B cell (primary cell): Measurements from ENCODE around the gene GSDMA. TPM values are rescaled to one million over a fixed set of nuclear protein-coding genes. Genes with fewer than 3 reads are reported as not detected.
A peak's percentile ranks its signal among the peaks of the same experiment; 100 is the strongest.

Source experiments
- ATAC-seq: fragments of 200-7000 bp; cut with Tn5 transposase; one replicate; pipeline ENCODE4 v1.10.0; 2021; ENCODE audit warnings: low read depth, mild to moderate bottlenecking, moderate number of reproducible peaks, moderate library complexity
- CTCF ChIA-PET: fragments of 350-600 bp; sonication (Branson Sonifier 250); formaldehyde crosslinking; loops from one replicate; lab custom pipeline; 2021; ENCODE audit warnings: antibody characterized with exemption, inconsistent platforms; lab: Charles Lee
- POLR2A ChIA-PET: fragments of 350-600 bp; sonication (Branson Sonifier 250); formaldehyde crosslinking; loops from one replicate; lab custom pipeline; 2021; ENCODE audit warnings: antibody characterized with exemption; lab: Charles Lee
- DNase-seq: peaks from one replicate; pipeline ENCODE4 v3.0.0; 2013
- H2AFZ ChIP-seq: 2 replicates; pipeline ENCODE4 v1.6.1; 2012; ENCODE audit warnings: mild to moderate bottlenecking, low read depth, low read length; ENCODE audit not compliant: insufficient read depth, poor library complexity, severe bottlenecking
- H3K27ac ChIP-seq, 2 donors: 1 replicate in 1 of 2; 2 replicates in 1 of 2; pipeline ENCODE4 v1.5.1; 2012 to 2013; ENCODE audit warnings: low read length in 2 of 2, mild to moderate bottlenecking in 2 of 2, moderate library complexity in 1 of 2
- H3K27me3 ChIP-seq, 4 experiments: fragments of 200-600 bp in 1 of 4; sonication (generic) in 1 of 4; replicated peaks in 1 of 4; 1 replicate in 2 of 4; 2 replicates in 2 of 4; pipeline versions ENCODE4 v1.6.1 to v1.7.0; 2013 to 2016; ENCODE audit warnings: low read length in 3 of 4, mild to moderate bottlenecking in 2 of 4, mixed read lengths in 1 of 4, moderate library complexity in 1 of 4; ENCODE audit not compliant: insufficient read depth in 4 of 4, control insufficient read depth in 3 of 4; ENCODE audit errors: control extremely low read depth in 1 of 4
- H3K36me3 ChIP-seq, 2 experiments: replicated peaks in 1 of 2; 1 replicate in 1 of 2; 2 replicates in 1 of 2; pipeline versions ENCODE4 v1.6.1 to v1.7.1; 2013; ENCODE audit warnings: low read length in 1 of 2; ENCODE audit not compliant: insufficient read depth in 2 of 2, control insufficient read depth in 1 of 2; ENCODE audit errors: control extremely low read depth in 1 of 2, extremely low read depth in 1 of 2
- H3K4me1 ChIP-seq, 2 donors: fragments of 200-600 bp in 1 of 2; sonication (generic) in 1 of 2; 1 replicate in 1 of 2; 2 replicates in 1 of 2; pipeline versions ENCODE4 v1.5.1 to v1.6.1; 2013 to 2017; ENCODE audit warnings: low read length in 2 of 2; ENCODE audit not compliant: control insufficient read depth in 2 of 2, insufficient read depth in 2 of 2
- H3K4me2 ChIP-seq: replicated peaks from 2 replicates; pipeline ENCODE3; 2012; ENCODE audit warnings: mild to moderate bottlenecking, low read depth, low read length; ENCODE audit not compliant: poor library complexity, severe bottlenecking
- H3K4me3 ChIP-seq, 5 experiments: fragments of 200-600 bp in 1 of 5; sonication (generic) in 1 of 5; 1 replicate in 3 of 5; 2 replicates in 2 of 5; pipeline versions ENCODE4 v1.5.1 to v1.7.0; 2011 to 2016; ENCODE audit warnings: low read length in 4 of 5, mild to moderate bottlenecking in 4 of 5, low read depth in 2 of 5, control low read depth in 1 of 5, moderate library complexity in 1 of 5; ENCODE audit not compliant: insufficient read depth in 1 of 5; ENCODE audit errors: control extremely low read depth in 1 of 5, extremely low read depth in 1 of 5
- H3K79me2 ChIP-seq: fragments of 200-600 bp; sonication (generic); one replicate; pipeline ENCODE4 v1.6.0; 2016; ENCODE audit warnings: low read length; ENCODE audit not compliant: control insufficient read depth, insufficient read depth
- H3K9ac ChIP-seq: fragments of 200-600 bp; sonication (generic); 2 replicates; pipeline ENCODE4 v1.6.1; 2017; ENCODE audit warnings: mild to moderate bottlenecking, low read length, moderate library complexity
- H3K9me3 ChIP-seq, 3 donors: one replicate each; pipeline versions ENCODE4 v1.6.1 to v1.7.1; 2013; ENCODE audit warnings: low read length in 2 of 3; ENCODE audit not compliant: control insufficient read depth in 2 of 3, insufficient read depth in 1 of 3; ENCODE audit errors: control extremely low read depth in 1 of 3
- H4K20me1 ChIP-seq: 2 replicates; pipeline ENCODE4 v1.6.0; 2012; ENCODE audit warnings: mild to moderate bottlenecking, low read length; ENCODE audit not compliant: insufficient read depth, control insufficient read depth, poor library complexity, severe bottlenecking
- H3K27ac Mint-ChIP-seq: one replicate; pipeline ENCODE4 v1.8.0; 2021; ENCODE audit warnings: mixed read lengths
- H3K27me3 Mint-ChIP-seq: one replicate; pipeline ENCODE4 v1.8.0; 2021; ENCODE audit warnings: mixed read lengths
- H3K4me1 Mint-ChIP-seq: one replicate; pipeline ENCODE4 v1.8.0; 2021; ENCODE audit warnings: mixed read lengths
- H3K4me3 Mint-ChIP-seq: one replicate; pipeline ENCODE4 v1.8.0; 2021; ENCODE audit warnings: mixed read lengths
- H3K9me3 Mint-ChIP-seq: one replicate; pipeline ENCODE4 v1.8.0; 2022; ENCODE audit warnings: mixed read lengths; ENCODE audit not compliant: insufficient read depth
- CTCF ChIP-seq: fragments of 200-600 bp; IDR thresholded peaks from one replicate; pipeline ENCODE4 v1.8.0; 2022; ENCODE audit warnings: antibody characterized with exemption, mild to moderate bottlenecking
- EZH2 ChIP-seq: IDR thresholded peaks from 2 replicates; pipeline ENCODE4 v1.6.1; 2012; ENCODE audit warnings: borderline replicate concordance, low read depth, mild to moderate bottlenecking, moderate library complexity, low read length; ENCODE audit not compliant: insufficient read depth, poor library complexity, severe bottlenecking
- WGBS: methylation state at CpG from one replicate; pipeline ENCODE4 v1.1.5; 2013; ENCODE audit warnings: missing lambda C conversion rate; ENCODE audit not compliant: insufficient coverage; 5-methylcytosine and 5-hydroxymethylcytosine counted together
- intact Hi-C: fragments of 100-400 bp; cut with micrococcal nuclease; formaldehyde crosslinking; loops from one replicate; pipeline ENCODE4 v1.10.0; 2022
- polyA plus RNA-seq: library from polyadenylated mRNA; depleted of rRNA; stranded (reverse); fragments of >200 nt; gene quantifications from 2 replicates; pipeline ENCODE4 v1.2.3, GENCODE V29; 2012
- total RNA-seq, 2 donors: library from RNA; stranded (reverse); fragments of 120-200 nt in 1 of 2; gene quantifications; 1 replicate in 1 of 2; 2 replicates in 1 of 2; pipeline versions ENCODE4 v1.2.3 to v1.2.4, GENCODE V29; 2013 to 2022

The GSDMA gene
- total and polyA plus RNA-seq, 2 donors (not counting 1 experiment from before 2014, with no cell fraction given): 0.09 TPM; not detected in 1

GRCh38 chr17:39926135-39926587 is 36.6 kb upstream of the GSDMA start:
- peak overlapping the region in 1 of 2 donors; percentile 73 for H3K27ac ChIP-seq
- CTCF ChIA-PET: interaction anchor here (1.2 to 1.9 kb wide), 3 partner anchors 8 to 54 kb away, joined by 3 to 7 read pairs (median 5); partner anchors contain the start of gene GSDMB
- TF ChIP-seq CTCF (no peak), EZH2 (no peak)
- peak overlapping the region; percentile 52 to 93 (median 79) for H3K4me3 ChIP-seq
- H4K20me1 ChIP-seq: peaks cover 51% of the 10 kb centered on the region
- ATAC-seq (no peak), DNase-seq (no peak)
- peaks cover 59% of the 10 kb centered on the region for H3K79me2 ChIP-seq
- H3K4me1 ChIP-seq: peaks cover 41 to 42% of the 10 kb centered on the region in 2 donors
- no peaks in the 10 kb centered on the region for H3K27me3 Mint-ChIP-seq
- no peaks in the 10 kb centered on the region for H3K27me3 ChIP-seq
- H3K9ac ChIP-seq: peak overlapping the region; percentile 81
- H3K4me3 Mint-ChIP-seq: peak overlapping the region; percentile 92
- H3K36me3 ChIP-seq: peaks cover 0 to 31% of the 10 kb centered on the region in 2 experiments
- POLR2A ChIA-PET: no interaction called here
- no peak overlapping the region for H2AFZ ChIP-seq
- intact Hi-C loops: loop anchor here (2.0 to 10.0 kb wide), 4 partner anchors 53 to 474 kb away; partner anchors contain the start of gene MED1
- H3K4me1 Mint-ChIP-seq: peaks cover 45% of the 10 kb centered on the region
- no peaks in the 10 kb centered on the region for H3K9me3 ChIP-seq
- peak overlapping the region; percentile 89 for H3K4me2 ChIP-seq
- 20% methylated on average over 3 of the region's 4 CpGs for WGBS
- peak overlapping the region; percentile 87 for H3K27ac Mint-ChIP-seq
- no peaks in the 10 kb centered on the region for H3K9me3 Mint-ChIP-seq

- peaks cover 51% of the 10 kb centered on the region for H4K20me1 ChIP-seq
- intact Hi-C loops: loop anchor here (1.0 to 10.0 kb wide), 8 partner anchors 27 to 474 kb away; partner anchors contain the start of genes MED1, MED24, MIEN1 and PSMD3
- peaks cover 40% of the 10 kb centered on the region for H3K4me1 Mint-ChIP-seq
- H3K9ac ChIP-seq: peak overlapping the region; percentile 81
- ChIA-PET POLR2A (interaction anchor here (0.7 kb wide), 1 partner anchor 239 kb away, joined by 3 read pairs; the partner anchor contains the start of gene PGAP3), CTCF (interaction anchor here (1.2 to 1.9 kb wide), 3 partner anchors 8 to 54 kb away, joined by 3 to 7 read pairs (median 5); partner anchors contain the start of gene GSDMB)
- no peaks in the 10 kb centered on the region for H3K27me3 ChIP-seq
- peak overlapping the region; percentile 92 for H3K4me3 Mint-ChIP-seq
- H3K36me3 ChIP-seq: peaks cover 0 to 27% of the 10 kb centered on the region in 2 experiments
- peak overlapping the region; percentile 52 to 93 (median 79) for H3K4me3 ChIP-seq
- peak; percentile 46 for DNase-seq
- peaks cover 36 to 37% of the 10 kb centered on the region in 2 donors for H3K4me1 ChIP-seq
- peak overlapping the region; percentile 89 for H3K4me2 ChIP-seq
- H3K27ac Mint-ChIP-seq: peak overlapping the region; percentile 87
- peak overlapping the region; percentile 46 to 73 for H3K27ac ChIP-seq
- H3K27me3 Mint-ChIP-seq: no peaks in the 10 kb centered on the region
- H2AFZ ChIP-seq: peak overlapping the region; percentile 85
- H3K9me3 Mint-ChIP-seq: no peaks in the 10 kb centered on the region
- TF ChIP-seq CTCF (no peak), EZH2 (no peak)
- H3K79me2 ChIP-seq: peaks cover 59% of the 10 kb centered on the region
- no peaks in the 10 kb centered on the region for H3K9me3 ChIP-seq
- WGBS: 3% methylated on average over 15 of the region's 15 CpGs
- peak; percentile 18 for ATAC-seq
These were observed 36.2 kb upstream of the GSDMA start for GRCh38 chr17:39926588-39927100.
